ENCODE measurements around the gene RDX.
"Not testable (repeated sequence)": the region's sequence is repeated elsewhere in the genome, so short reads cannot be mapped to it uniquely, and the experiment has no call there.

RDX gene

GRCh38 chr11:110295531-110296225 lies 736 bp downstream of the RDX start:
- ChIA-PET CTCF (interaction anchor here (1.0 to 1.3 kb wide), 2 partner anchors 34 to 95 kb away, joined by 3 to 5 read pairs; no protein-coding TSS in a partner anchor), POLR2A (interaction anchor here (0.8 to 1.8 kb wide), 6 partner anchors 10 to 71 kb away, joined by 3 to 6 read pairs (median 3); no protein-coding TSS in a partner anchor)
- peak; percentile 53 for DNase-seq (ENCODE audit: extremely low spot score)
- TF ChIP-seq BHLHE40 (IDR thresholded peaks at IDR 0.05; ENCODE audit: borderline replicate concordance) = no peak
- TF ChIP-seq ZNF384 (IDR thresholded peaks at IDR 0.05) = peak; percentile 72

- no peak for DNase-seq (ENCODE audit: extremely low spot score)
- TF ChIP-seq L3MBTL2 (conservative IDR thresholded peaks at IDR 0.05) (no peak), CTBP1 (IDR thresholded peaks at IDR 0.05; ENCODE audit: borderline replicate concordance) (no peak)
- ChIA-PET POLR2A (no interaction called here), CTCF (no interaction called here)
These were observed 1.3 kb downstream of the RDX start for GRCh38 chr11:110295086-110295485.

GRCh38 chr11:110294509-110294908 lies 1.9 kb downstream of the RDX start:
- TF ChIP-seq SP1 (IDR thresholded peaks at IDR 0.05) = no peak
- ChIA-PET POLR2A (interaction anchor here (1.2 to 1.3 kb wide), 2 partner anchors 61 to 69 kb away, joined by 3 to 4 read pairs; no protein-coding TSS in a partner anchor), CTCF (no interaction called here)
- no peak for DNase-seq (ENCODE audit: extremely low spot score)

GRCh38 chr11:110293389-110293788 lies 3.0 kb downstream of the RDX start:
- no peak for TF ChIP-seq PKNOX1 (IDR thresholded peaks at IDR 0.05)
- no peak for TF ChIP-seq NFRKB (IDR thresholded peaks at IDR 0.05)
- TF ChIP-seq ARNT (IDR thresholded peaks at IDR 0.05) = no peak
- no peak for TF ChIP-seq TARDBP (IDR thresholded peaks at IDR 0.05)
- TF ChIP-seq FOXK2 (IDR thresholded peaks at IDR 0.05) = no peak
- no peak for TF ChIP-seq BHLHE40 (IDR thresholded peaks at IDR 0.05; ENCODE audit: borderline replicate concordance)
- no peak for TF ChIP-seq SP1 (IDR thresholded peaks at IDR 0.05)
- TF ChIP-seq CTBP1 (IDR thresholded peaks at IDR 0.05; ENCODE audit: borderline replicate concordance) = no peak
- no peak for TF ChIP-seq FOXA1 (IDR thresholded peaks at IDR 0.05)
- TF ChIP-seq FOXM1 (IDR thresholded peaks at IDR 0.05; ENCODE audit: borderline replicate concordance) = no peak
- TF ChIP-seq ELF4 (IDR thresholded peaks at IDR 0.05) = no peak
- TF ChIP-seq ZNF384 (IDR thresholded peaks at IDR 0.05) = no peak
- CTCF ChIA-PET = no interaction called here
- DNase-seq (ENCODE audit: extremely low spot score) = no peak
- POLR2A ChIA-PET = interaction anchor here (1.2 to 1.3 kb wide), 2 partner anchors 62 to 70 kb away, joined by 3 to 4 read pairs; no protein-coding TSS in a partner anchor

- CTCF ChIA-PET = not testable (repeated sequence)
These were observed 4.3 kb downstream of the RDX start for GRCh38 chr11:110292146-110292545.

GRCh38 chr11:110290591-110291334 lies 5.7 kb downstream of the RDX start:
- ChIA-PET CTCF (interaction anchor here (1.4 kb wide), 1 partner anchor 89 kb away, joined by 3 read pairs; no protein-coding TSS in a partner anchor), POLR2A (no interaction called here)
- DNase-seq (ENCODE audit: extremely low spot score) = no peak
- TF ChIP-seq SUZ12 (IDR thresholded peaks at IDR 0.05) (no peak), L3MBTL2 (conservative IDR thresholded peaks at IDR 0.05) (no peak), LEF1 (IDR thresholded peaks at IDR 0.05; ENCODE audit: borderline replicate concordance) (no peak), PKNOX1 (IDR thresholded peaks at IDR 0.05) (no peak), TARDBP (IDR thresholded peaks at IDR 0.05) (no peak), ELF4 (IDR thresholded peaks at IDR 0.05) (no peak), SP1 (IDR thresholded peaks at IDR 0.05) (no peak), ZNF384 (IDR thresholded peaks at IDR 0.05) (no peak), CTBP1 (IDR thresholded peaks at IDR 0.05; ENCODE audit: borderline replicate concordance) (no peak), BHLHE40 (IDR thresholded peaks at IDR 0.05; ENCODE audit: borderline replicate concordance) (no peak)

More at GRCh38 chr11:110292146-110292545, 4.3 kb downstream of the RDX start:
- DNase-seq (ENCODE audit: extremely low spot score); POLR2A ChIA-PET: not testable (repeated sequence)

GRCh38 chr11:110289472-110289871 lies 6.9 kb downstream of the RDX start:
- ChIA-PET POLR2A (no interaction called here), CTCF (no interaction called here)
- no peak for DNase-seq (ENCODE audit: extremely low spot score)
- no peak for TF ChIP-seq SP1 (IDR thresholded peaks at IDR 0.05)

GRCh38 chr11:110287537-110287936 lies 8.9 kb downstream of the RDX start:
- DNase-seq (ENCODE audit: extremely low spot score) = no peak
- CTCF ChIA-PET = no interaction called here
- TF ChIP-seq TARDBP (IDR thresholded peaks at IDR 0.05) (no peak), ARNT (IDR thresholded peaks at IDR 0.05) (no peak), CTBP1 (IDR thresholded peaks at IDR 0.05; ENCODE audit: borderline replicate concordance) (no peak), PKNOX1 (IDR thresholded peaks at IDR 0.05) (no peak), ELF4 (IDR thresholded peaks at IDR 0.05) (no peak), L3MBTL2 (conservative IDR thresholded peaks at IDR 0.05) (no peak), FOXM1 (IDR thresholded peaks at IDR 0.05; ENCODE audit: borderline replicate concordance) (no peak), NFRKB (IDR thresholded peaks at IDR 0.05) (no peak), HDGF (IDR thresholded peaks at IDR 0.05; ENCODE audit: borderline replicate concordance) (no peak), FOXA1 (IDR thresholded peaks at IDR 0.05) (no peak), BHLHE40 (IDR thresholded peaks at IDR 0.05; ENCODE audit: borderline replicate concordance) (no peak)
- POLR2A ChIA-PET = no interaction called here
